ENCODE data around the gene GBA2. TPM values are rescaled to one million over a fixed set of nuclear protein-coding genes. Genes with fewer than 3 reads are reported as not detected.
A peak's percentile ranks its signal among the peaks of the same experiment; 100 is the strongest.

Gene GBA2
- total RNA-seq, 1 donor from 2014 or later = 77.3 TPM

- no peaks in the 10 kb centered on the region for H3K27me3 ChIP-seq
- DNase-seq (ENCODE audit: extremely low spot score in 2 of 2) = no peak
- peak within 1 kb of the TSS; percentile 79 to 90 for H3K4me3 ChIP-seq
- H3K4me1 ChIP-seq = peaks cover 32% of the 10 kb centered on the region
- H3K9me3 ChIP-seq = no peaks in the 10 kb centered on the region
- peaks cover 0 to 7% of the 10 kb centered on the region in 2 donors for H3K36me3 ChIP-seq
- H3K27ac ChIP-seq = peak within 1 kb of the TSS; percentile 96
- intact Hi-C loops (cut with DNase I) = loop anchor here (5.0 kb wide), 2 partner anchors 32 to 38 kb away; partner anchors contain the start of genes CCDC107 and RMRP
- TF ChIP-seq POLR2AphosphoS5 (IDR thresholded peaks at IDR 0.05; ENCODE audit: insufficient read depth in 1 of 2, low read depth in 1 of 2) = peak in 1 of 2 donors; percentile 90
- no peak for TF ChIP-seq CTCF (IDR thresholded peaks at IDR 0.05)
- peak in 1 of 2 donors; percentile 54 for TF ChIP-seq POLR2A (IDR thresholded peaks at IDR 0.05)
Measured at GRCh38 chr9:35689542-35690293, 59.3 kb downstream of the GBA2 start, which contains the start of gene TPM2. TSS of gene TPM2 (minus strand) at chr9:35689925. CDS start at chr9:35689817, 108 bp downstream.

GRCh38 chr9:35688558-35689541, 60.2 kb downstream of the GBA2 start:
- Histone ChIP-seq H3K27ac (peak overlapping the region; percentile 96), H3K27me3 (no peaks in the 10 kb centered on the region), H3K4me1 (peaks cover 32% of the 10 kb centered on the region), H3K36me3 (peaks cover 0 to 11% of the 10 kb centered on the region in 2 donors), H3K9me3 (no peaks in the 10 kb centered on the region), H3K4me3 (peak overlapping the region; percentile 79 to 90)
- DNase-seq (ENCODE audit: extremely low spot score in 2 of 2) = no peak
- TF ChIP-seq POLR2A (IDR thresholded peaks at IDR 0.05) = no peak
- TF ChIP-seq POLR2AphosphoS5 (IDR thresholded peaks at IDR 0.05; ENCODE audit: insufficient read depth in 1 of 2, low read depth in 1 of 2) = no peak
- no peak for TF ChIP-seq CTCF (IDR thresholded peaks at IDR 0.05)
- intact Hi-C loops (cut with DNase I) = no loop called here

DNA sequence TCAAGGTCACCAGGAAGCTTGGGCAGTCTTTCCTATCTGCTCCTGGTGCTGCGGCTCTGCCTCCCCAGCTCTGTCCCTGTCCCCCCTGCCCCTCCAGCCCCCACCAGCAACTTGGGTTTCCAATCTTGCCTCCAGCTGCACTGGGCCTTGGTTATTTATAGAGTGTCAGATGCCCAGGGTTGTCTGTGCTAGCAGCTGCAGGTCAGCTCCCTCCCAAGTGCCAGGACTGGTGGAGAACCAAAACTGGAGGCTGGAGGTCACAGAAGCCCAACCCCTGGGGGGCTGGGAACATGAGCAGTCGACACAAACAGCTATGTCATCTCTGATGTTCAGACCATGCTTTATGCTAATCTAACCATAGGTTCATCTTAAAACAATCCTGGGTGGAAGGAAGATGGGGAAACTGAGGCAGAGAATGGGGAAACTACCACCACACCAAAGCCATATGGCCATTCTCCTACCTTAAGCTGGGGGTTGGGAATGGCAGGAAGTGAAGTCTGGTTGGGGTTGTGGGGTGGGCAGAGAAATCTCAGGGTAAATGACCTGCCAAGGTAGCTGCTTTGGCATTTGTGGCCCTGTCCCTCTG, 61.0 kb downstream of the GBA2 start:
- no peaks in the 10 kb centered on the region for H3K9me3 ChIP-seq
- no peak for DNase-seq (ENCODE audit: extremely low spot score in 2 of 2)

GRCh38 chr9:35687306-35687705, 61.7 kb downstream of the GBA2 start:
- no peaks in the 10 kb centered on the region for H3K27me3 ChIP-seq
- peaks cover 32% of the 10 kb centered on the region for H3K4me1 ChIP-seq
- peak overlapping the region; percentile 96 for H3K27ac ChIP-seq
- no peaks in the 10 kb centered on the region for H3K9me3 ChIP-seq
- H3K36me3 ChIP-seq = peaks cover 0 to 11% of the 10 kb centered on the region in 2 donors
- peak overlapping the region; percentile 79 to 90 for H3K4me3 ChIP-seq
- intact Hi-C loops (cut with DNase I) = no loop called here
- DNase-seq (ENCODE audit: extremely low spot score in 2 of 2) = no peak
- TF ChIP-seq POLR2AphosphoS5 (IDR thresholded peaks at IDR 0.05; ENCODE audit: insufficient read depth in 1 of 2, low read depth in 1 of 2) (no peak), CTCF (IDR thresholded peaks at IDR 0.05) (no peak), POLR2A (IDR thresholded peaks at IDR 0.05) (no peak)

More for the DNA sequence above, 61.0 kb downstream of the GBA2 start:
- intact Hi-C loops (cut with DNase I) = no loop called here
- TF ChIP-seq POLR2A (IDR thresholded peaks at IDR 0.05) (no peak), CTCF (IDR thresholded peaks at IDR 0.05) (no peak), POLR2AphosphoS5 (IDR thresholded peaks at IDR 0.05; ENCODE audit: insufficient read depth in 1 of 2, low read depth in 1 of 2) (no peak)
- Histone ChIP-seq H3K4me3 (peak overlapping the region; percentile 79 to 90), H3K4me1 (peaks cover 32% of the 10 kb centered on the region), H3K36me3 (peaks cover 0 to 11% of the 10 kb centered on the region in 2 donors), H3K27ac (peak overlapping the region; percentile 96), H3K27me3 (no peaks in the 10 kb centered on the region)

Small RNAs within 50 kb of the gene (microRNA-seq; reads per million reads assigned to microRNA genes)
- gene MIR6852 (ENCODE audit: borderline number of aligned reads, borderline replicate concordance) (not detected), gene MIR6853 (ENCODE audit: borderline number of aligned reads, borderline replicate concordance) (not detected)

Small RNAs within 50 kb of the gene (small RNA-seq; reads per million reads assigned to genes)
- gene MIR6853 = not detected

Other genes starting within 250 kb of the GBA2 start
- 29.7 TPM for gene TESK1, start 144.0 kb downstream of the GBA2 start, total RNA-seq
- 5.6 TPM for gene CD72, start 130.8 kb downstream of the GBA2 start, total RNA-seq
- gene SIT1, start 98.3 kb downstream of the GBA2 start, total RNA-seq = 2.5 TPM
- 8,462 TPM for gene RMRP, start 91.2 kb downstream of the GBA2 start, total RNA-seq
- gene CCDC107, start 90.9 kb downstream of the GBA2 start, total RNA-seq = 17.2 TPM
- 1.2 TPM for gene ARHGEF39, start 84.0 kb downstream of the GBA2 start, total RNA-seq
- gene CA9, start 75.3 kb downstream of the GBA2 start, total RNA-seq = 0.98 TPM
- gene TPM2, start 59.3 kb downstream of the GBA2 start, total RNA-seq = 460 TPM
- 268 TPM for gene TLN1, start 17.0 kb downstream of the GBA2 start, total RNA-seq
- 35.1 TPM for gene CREB3, start 16.6 kb downstream of the GBA2 start, total RNA-seq
- gene RGP1, start 59 bp upstream of the GBA2 start, total RNA-seq = 16.2 TPM
- gene MSMP, start 5.0 kb upstream of the GBA2 start, total RNA-seq = not detected
- gene NPR2, start 42.4 kb upstream of the GBA2 start, total RNA-seq = 17.2 TPM
- not detected for gene SPAG8, start 63.0 kb upstream of the GBA2 start, total RNA-seq
- 24.1 TPM for gene HINT2, start 65.8 kb upstream of the GBA2 start, total RNA-seq
- gene FAM221B, start 79.5 kb upstream of the GBA2 start, total RNA-seq = not detected
- gene TMEM8B, start 80.0 kb upstream of the GBA2 start, total RNA-seq = 11.3 TPM
- gene OR13J1, start 121.2 kb upstream of the GBA2 start, total RNA-seq = not detected
- 5.4 TPM for gene HRCT1, start 157.0 kb upstream of the GBA2 start, total RNA-seq
- gene SPAAR, start 160.3 kb upstream of the GBA2 start, total RNA-seq = 0.49 TPM
- not detected for gene OR2S2, start 208.9 kb upstream of the GBA2 start, total RNA-seq